Activated CD8-positive, alpha-beta T cell treated with anti-CD3 and anti-CD28 coated beads for 36 hours (primary cell): ENCODE measurements around the gene DERL2. TPM values are rescaled to one million over a fixed set of nuclear protein-coding genes. Genes with fewer than 3 reads are reported as not detected.

Experiments
- ATAC-seq: fragments of 200-7000 bp; cut with Tn5 transposase; one replicate; pipeline ENCODE4 v1.10.0; 2021; ENCODE audit warnings: mild to moderate bottlenecking, moderate library complexity
- CTCF ChIA-PET: fragments of 350-600 bp; sonication (Branson Sonifier 250); formaldehyde crosslinking; loops from one replicate; lab custom pipeline; 2021; ENCODE audit warnings: antibody characterized with exemption; lab: Charles Lee
- POLR2A ChIA-PET: fragments of 350-600 bp; sonication (Branson Sonifier 250); formaldehyde crosslinking; loops from one replicate; lab custom pipeline; 2021; ENCODE audit warnings: antibody characterized with exemption; lab: Charles Lee
- DNase-seq: peaks from one replicate; pipeline ENCODE4 v3.0.0-alpha.2; 2020
- H3K27ac Mint-ChIP-seq: one replicate; pipeline ENCODE4 v1.8.0; 2021; ENCODE audit warnings: mild to moderate bottlenecking, mixed read lengths
- H3K27me3 Mint-ChIP-seq: one replicate; pipeline ENCODE4 v1.8.0; 2021; ENCODE audit warnings: mixed read lengths
- H3K36me3 Mint-ChIP-seq: one replicate; pipeline ENCODE4 v1.8.0; 2021; ENCODE audit warnings: low read depth, mixed read lengths
- H3K4me1 Mint-ChIP-seq: one replicate; pipeline ENCODE4 v1.8.0; 2021; ENCODE audit warnings: low read depth, mixed read lengths
- H3K4me3 Mint-ChIP-seq: one replicate; pipeline ENCODE4 v1.8.0; 2021; ENCODE audit warnings: mild to moderate bottlenecking, moderate library complexity, mixed read lengths
- H3K9me3 Mint-ChIP-seq: one replicate; pipeline ENCODE4 v1.8.0; 2021; ENCODE audit warnings: mixed read lengths
- intact Hi-C: fragments of 100-400 bp; cut with micrococcal nuclease; formaldehyde crosslinking; loops from one replicate; pipeline ENCODE4 v1.10.0; 2022
- total RNA-seq, 2 experiments: library from RNA; stranded (reverse); gene quantifications; one replicate each; pipeline ENCODE4 v1.2.3, GENCODE V29; 2021
- TF ChIP-seq, protein P1 (sequence below): fragments of 200-600 bp; IDR thresholded peaks from one replicate; pipeline ENCODE4 v1.8.0; 2022; ENCODE audit warnings: antibody characterized with exemption, mild to moderate bottlenecking

DERL2 gene
- total RNA-seq, 2 experiments from 2014 or later = 43.4 to 45.8 TPM

DNA sequence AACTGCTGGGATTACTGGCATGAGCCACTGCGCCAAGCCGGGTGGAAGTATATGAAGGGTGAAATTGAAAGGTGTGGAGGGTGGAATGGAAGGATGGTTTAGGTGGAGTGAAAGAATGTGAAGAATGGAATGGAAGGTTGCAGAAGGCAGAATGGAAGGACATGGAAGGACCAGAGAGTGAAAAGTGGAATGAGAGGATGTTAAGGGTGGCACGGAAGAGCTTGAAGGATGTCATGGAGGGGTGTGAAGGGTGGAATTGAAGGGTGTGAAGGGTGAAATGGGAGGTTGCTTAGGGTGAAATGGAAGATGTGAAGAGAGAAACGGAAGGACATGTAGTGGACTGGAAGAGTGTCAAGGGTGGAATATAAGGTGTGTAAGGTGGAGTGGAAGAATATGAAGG lies 16.6 kb upstream of the DERL2 start:
- intact Hi-C loops = no loop called here
- DNase-seq = no peak
- H3K4me1 Mint-ChIP-seq = peaks cover 21% of the 10 kb centered on the region

DNA sequence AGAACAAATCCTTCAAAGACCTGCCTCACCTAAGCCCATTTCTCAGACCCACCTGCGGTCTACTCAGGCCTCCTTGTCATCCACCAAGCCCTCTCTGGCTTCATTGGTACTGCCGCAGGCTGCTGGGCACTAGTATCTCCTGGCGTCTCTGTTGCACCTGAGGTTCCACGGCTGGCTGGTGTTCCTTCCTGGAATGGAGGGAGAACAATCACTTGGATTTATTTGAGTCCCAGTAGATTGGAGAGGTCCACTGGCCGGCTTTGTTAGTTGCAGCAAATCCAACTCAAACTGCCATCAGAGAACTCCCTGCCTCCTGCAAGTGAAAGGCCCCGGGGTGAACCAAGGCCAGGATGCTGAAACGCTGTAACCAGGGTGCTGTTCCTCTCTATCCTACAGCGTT lies 15.7 kb upstream of the DERL2 start:
- TF ChIP-seq, protein P1, sequence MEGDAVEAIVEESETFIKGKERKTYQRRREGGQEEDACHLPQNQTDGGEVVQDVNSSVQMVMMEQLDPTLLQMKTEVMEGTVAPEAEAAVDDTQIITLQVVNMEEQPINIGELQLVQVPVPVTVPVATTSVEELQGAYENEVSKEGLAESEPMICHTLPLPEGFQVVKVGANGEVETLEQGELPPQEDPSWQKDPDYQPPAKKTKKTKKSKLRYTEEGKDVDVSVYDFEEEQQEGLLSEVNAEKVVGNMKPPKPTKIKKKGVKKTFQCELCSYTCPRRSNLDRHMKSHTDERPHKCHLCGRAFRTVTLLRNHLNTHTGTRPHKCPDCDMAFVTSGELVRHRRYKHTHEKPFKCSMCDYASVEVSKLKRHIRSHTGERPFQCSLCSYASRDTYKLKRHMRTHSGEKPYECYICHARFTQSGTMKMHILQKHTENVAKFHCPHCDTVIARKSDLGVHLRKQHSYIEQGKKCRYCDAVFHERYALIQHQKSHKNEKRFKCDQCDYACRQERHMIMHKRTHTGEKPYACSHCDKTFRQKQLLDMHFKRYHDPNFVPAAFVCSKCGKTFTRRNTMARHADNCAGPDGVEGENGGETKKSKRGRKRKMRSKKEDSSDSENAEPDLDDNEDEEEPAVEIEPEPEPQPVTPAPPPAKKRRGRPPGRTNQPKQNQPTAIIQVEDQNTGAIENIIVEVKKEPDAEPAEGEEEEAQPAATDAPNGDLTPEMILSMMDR = no peak
- ChIA-PET CTCF (interaction anchor here (0.9 kb wide), 1 partner anchor 14 kb away, joined by 3 read pairs; no protein-coding TSS in a partner anchor), POLR2A (interaction anchor here (2.8 kb wide), 1 partner anchor 15 kb away, joined by 19 read pairs; the partner anchor contains the start of genes DERL2 and MIS12)
- Mint-ChIP-seq H3K36me3 (no peaks in the 10 kb centered on the region), H3K27me3 (no peaks in the 10 kb centered on the region), H3K4me1 (peaks cover 21% of the 10 kb centered on the region), H3K9me3 (no peaks in the 10 kb centered on the region), H3K4me3 (peak overlapping the region; percentile 85), H3K27ac (no peak overlapping the region)
- DNase-seq = no peak
- intact Hi-C loops = no loop called here
- no peak for ATAC-seq

More for the DNA sequence above, 16.6 kb upstream of the DERL2 start:
- no peaks in the 10 kb centered on the region for H3K27me3 Mint-ChIP-seq
- no peak overlapping the region for H3K27ac Mint-ChIP-seq
- no peaks in the 10 kb centered on the region for H3K36me3 Mint-ChIP-seq
- POLR2A ChIA-PET = no interaction called here
- TF ChIP-seq, protein P1 = no peak
- CTCF ChIA-PET = no interaction called here
- no peaks in the 10 kb centered on the region for H3K9me3 Mint-ChIP-seq
- no peak for ATAC-seq
- H3K4me3 Mint-ChIP-seq = no peak overlapping the region

DNA sequence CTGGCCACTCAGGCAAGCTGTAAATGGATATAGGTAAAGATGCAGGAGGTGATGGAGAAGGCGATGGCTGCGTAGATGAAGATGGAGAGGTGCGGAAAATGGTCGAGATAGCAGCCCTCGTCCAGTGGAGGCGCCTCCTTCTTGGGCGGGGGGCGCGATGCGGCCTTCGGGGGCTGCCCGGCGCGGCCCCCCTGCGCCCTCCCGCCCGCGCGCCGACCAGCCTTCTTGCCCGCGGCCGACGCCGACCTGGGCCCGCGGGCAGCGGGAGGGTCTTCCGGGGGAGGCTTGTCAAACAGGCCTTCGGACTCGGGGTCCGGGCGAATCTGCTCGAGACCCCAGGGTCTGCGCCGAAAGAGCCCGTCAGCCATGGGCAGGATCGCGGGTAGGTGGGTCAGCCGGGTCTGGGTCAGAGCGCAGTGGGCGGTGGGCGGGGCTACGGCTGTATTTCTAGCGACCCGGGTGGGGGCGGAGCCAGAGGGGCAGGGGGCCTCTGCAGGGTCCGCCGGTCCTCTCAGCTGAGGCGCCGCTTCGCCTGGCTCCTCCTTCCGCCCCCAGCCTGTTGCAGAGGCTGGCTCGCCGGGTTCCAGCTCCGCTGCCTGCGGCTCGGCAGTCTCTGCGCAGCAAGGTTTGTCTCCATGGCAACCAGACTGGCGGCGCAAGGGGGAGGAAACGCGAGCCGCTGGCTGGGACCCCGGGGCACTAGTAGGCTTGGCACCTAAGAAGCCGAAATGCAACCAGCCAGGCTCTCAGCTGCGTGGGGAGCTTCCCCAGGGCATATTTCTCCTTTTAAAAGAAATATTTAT lies 14.8 kb upstream of the DERL2 start:
- POLR2A ChIA-PET = interaction anchor here (0.6 to 2.8 kb wide), 5 partner anchors 9 to 232 kb away, joined by 3 to 19 read pairs (median 3); partner anchors contain the start of genes DERL2 and MIS12
- CTCF ChIA-PET = interaction anchor here (0.6 to 1.2 kb wide), 4 partner anchors 10 to 61 kb away, joined by 3 read pairs; no protein-coding TSS in a partner anchor
- intact Hi-C loops = no loop called here
- Mint-ChIP-seq H3K9me3 (no peaks in the 10 kb centered on the region), H3K36me3 (no peaks in the 10 kb centered on the region), H3K27ac (peak overlapping the region; percentile 60), H3K4me3 (peak overlapping the region; percentile 85), H3K27me3 (no peaks in the 10 kb centered on the region), H3K4me1 (peaks cover 21% of the 10 kb centered on the region)
- ATAC-seq (peak; percentile 98), DNase-seq (peak; percentile 85)
- TF ChIP-seq, protein P1 = no peak

DNA sequence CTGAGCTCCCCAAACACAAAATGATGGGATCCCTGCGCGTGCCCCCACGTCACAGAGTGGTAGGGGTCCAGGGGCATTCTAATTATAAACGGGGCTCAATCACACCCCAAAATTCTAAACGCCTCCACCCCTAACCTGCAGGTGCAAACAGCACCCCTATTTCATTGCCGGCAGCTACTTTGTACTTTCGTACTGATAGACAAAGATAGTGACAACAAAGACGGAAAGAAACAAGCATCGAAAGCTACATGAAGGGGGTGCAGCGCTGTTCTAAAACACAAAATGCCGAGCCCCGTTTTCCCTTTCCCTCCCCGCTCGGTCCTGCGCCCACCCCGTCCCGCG lies 14.2 kb upstream of the DERL2 start:
- Mint-ChIP-seq H3K4me1 (peaks cover 21% of the 10 kb centered on the region), H3K36me3 (no peaks in the 10 kb centered on the region), H3K9me3 (no peaks in the 10 kb centered on the region), H3K27ac (peak overlapping the region; percentile 60), H3K27me3 (no peaks in the 10 kb centered on the region), H3K4me3 (peak overlapping the region; percentile 85)
- DNase-seq = no peak
- ChIA-PET POLR2A (interaction anchor here (0.6 to 2.8 kb wide), 5 partner anchors 9 to 232 kb away, joined by 3 to 19 read pairs (median 3); partner anchors contain the start of genes DERL2 and MIS12), CTCF (interaction anchor here (0.7 to 1.2 kb wide), 3 partner anchors 10 to 61 kb away, joined by 3 read pairs; no protein-coding TSS in a partner anchor)
- ATAC-seq = no peak
- intact Hi-C loops = no loop called here
- TF ChIP-seq, protein P1 = no peak
